GM19397 (cell line): ENCODE results near the gene ZBTB20.

Experiments used
- ATAC-seq: cut with Tn5 transposase; IDR thresholded peaks from one replicate; pipeline ENCODE4 v1.9.1; 2021; ENCODE audit warnings: mild to moderate bottlenecking, moderate library complexity; ENCODE audit not compliant: unreplicated experiment

The ZBTB20 gene

DNA sequence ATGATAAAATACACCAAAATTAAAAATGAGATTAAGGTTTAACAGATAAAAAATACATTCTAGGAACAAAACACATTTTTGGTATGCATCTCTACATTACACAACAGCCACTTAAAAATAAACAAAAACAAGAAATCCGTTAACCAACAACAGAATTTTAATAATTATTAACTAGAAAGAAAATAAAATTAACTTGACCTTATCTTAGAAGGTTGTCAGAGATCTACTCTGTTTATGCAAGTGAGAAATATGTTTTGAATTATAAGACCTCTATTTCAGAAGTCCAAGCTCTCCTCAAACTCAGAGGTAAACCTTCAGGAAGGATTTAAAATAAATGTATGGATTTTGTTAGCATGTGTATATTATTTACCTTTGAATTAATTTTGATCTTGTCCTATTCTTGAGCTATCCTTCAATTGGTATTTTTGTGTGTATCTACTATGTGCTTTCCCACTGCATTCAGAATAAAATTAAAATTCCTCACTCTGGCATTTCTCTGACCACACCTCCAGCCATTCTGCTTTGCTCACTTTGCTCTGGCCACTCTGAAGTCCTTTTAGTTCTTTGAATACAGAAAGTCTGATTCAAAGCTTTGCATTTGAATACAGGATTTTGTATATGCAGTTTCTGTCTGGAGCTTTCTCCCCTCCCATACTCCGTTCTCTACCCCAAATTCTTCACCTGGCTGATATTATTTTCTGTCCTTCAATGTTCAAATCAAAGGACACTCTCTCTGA, 352.0 kb downstream of the ZBTB20 start:
- no peak for ATAC-seq

DNA sequence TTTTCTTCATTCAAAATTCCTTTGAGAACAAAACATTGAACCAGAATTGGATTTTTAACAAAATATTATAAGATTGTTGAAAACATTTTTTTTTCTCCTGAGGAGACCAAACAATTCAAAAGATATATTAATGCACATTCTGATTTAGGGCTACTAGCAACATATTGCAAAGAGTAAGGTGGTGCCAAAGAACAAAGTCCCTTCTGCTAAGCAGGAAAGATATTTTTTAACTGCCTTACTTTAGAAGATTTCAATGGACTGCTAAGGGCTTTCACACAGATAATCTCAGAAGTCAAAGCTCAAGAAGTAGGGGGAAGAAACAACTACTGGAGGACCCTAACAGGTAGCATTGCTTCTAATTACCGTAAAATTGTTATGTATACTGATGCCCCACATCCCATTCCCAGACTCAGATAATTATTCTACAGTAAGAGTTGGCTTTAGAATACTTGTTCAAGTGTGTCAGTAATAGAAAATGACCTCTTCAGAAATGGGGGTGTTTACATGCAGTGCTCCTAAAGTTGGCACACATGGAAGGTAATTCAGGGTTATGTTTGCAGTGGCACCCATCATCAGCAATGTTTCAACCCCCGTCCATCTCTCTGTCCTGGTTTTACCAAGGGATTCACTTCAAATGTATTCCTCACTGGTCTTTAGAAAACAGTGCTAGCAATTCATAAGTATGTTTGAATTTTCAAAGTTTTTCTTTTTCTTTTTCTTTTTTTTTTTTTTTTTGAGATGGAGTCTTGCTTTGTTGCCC, 354.7 kb downstream of the ZBTB20 start:
- ATAC-seq: no peak

GRCh38 chr3:114790752-114791151, 356.3 kb downstream of the ZBTB20 start:
- ATAC-seq: no peak

DNA sequence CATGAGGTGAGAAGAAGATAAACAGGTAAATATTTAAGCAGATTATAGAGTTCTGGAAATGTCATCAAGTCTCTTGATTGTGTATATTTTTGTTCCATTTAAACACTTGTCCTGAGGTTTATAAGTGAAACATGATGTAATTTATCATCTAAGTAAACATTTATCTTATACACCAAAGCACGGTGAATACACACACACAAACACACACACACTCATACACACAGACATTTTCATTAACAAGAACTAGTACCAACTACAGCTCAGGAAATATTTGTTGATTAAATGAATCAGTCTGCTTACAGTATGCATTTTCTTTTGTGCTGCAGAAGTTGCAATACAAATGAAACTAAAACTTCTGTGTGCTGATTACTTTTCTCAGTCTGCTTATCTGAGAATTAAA, 357.3 kb downstream of the ZBTB20 start:
- ATAC-seq: no peak

DNA sequence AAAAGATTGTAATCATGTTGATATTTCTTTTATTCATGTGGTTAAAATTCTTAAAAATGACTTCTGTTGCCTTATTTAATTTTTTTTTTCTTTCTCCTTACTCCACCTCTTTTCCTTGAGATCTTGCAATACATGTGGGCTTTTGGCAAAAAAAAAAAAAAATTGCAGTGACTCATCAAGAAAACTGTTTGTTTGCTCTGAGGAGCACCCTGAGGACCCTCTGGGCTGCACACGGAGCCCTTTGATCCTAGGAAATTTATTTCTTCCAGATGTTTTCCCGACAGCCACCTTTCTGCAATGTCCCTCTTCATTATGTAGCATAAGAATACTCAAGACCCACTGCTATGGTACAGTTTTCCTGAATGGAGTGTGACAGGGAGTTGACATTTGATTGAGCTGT, 371.7 kb downstream of the ZBTB20 start:
- ATAC-seq: no peak

- ATAC-seq: no peak
These were observed 376.2 kb downstream of the ZBTB20 start for GRCh38 chr3:114770874-114771273.

- ATAC-seq: no peak
These were observed 383.0 kb downstream of the ZBTB20 start for GRCh38 chr3:114764056-114764492.

GRCh38 chr3:114762144-114762543, 384.9 kb downstream of the ZBTB20 start:
- ATAC-seq: no peak

GRCh38 chr3:114760679-114761078, 386.4 kb downstream of the ZBTB20 start:
- ATAC-seq: no peak

GRCh38 chr3:114758831-114759699, 388.0 kb downstream of the ZBTB20 start:
- ATAC-seq: no peak

GRCh38 chr3:114756506-114757279, 390.4 kb downstream of the ZBTB20 start:
- no peak for ATAC-seq

DNA sequence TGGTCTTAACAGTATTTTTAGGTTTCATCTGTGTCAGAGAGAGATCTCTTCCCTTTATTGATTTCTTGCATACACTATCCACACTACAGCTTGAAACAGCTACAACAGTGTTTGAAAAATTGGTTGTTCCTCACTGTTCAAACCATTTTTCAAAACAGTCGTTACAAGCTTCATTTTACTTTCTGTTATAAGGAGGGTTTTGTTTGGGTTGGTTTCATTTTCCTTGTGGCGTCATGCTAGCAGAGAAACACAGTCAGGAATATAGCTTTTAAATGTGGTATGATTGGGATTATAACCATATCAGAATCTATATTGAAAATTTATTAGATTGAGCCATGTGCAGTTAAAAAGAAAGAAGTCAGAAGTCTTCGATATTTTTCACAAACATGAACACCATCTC, 400.6 kb downstream of the ZBTB20 start:
- ATAC-seq: no peak

GRCh38 chr3:114745322-114746240, 401.5 kb downstream of the ZBTB20 start:
- ATAC-seq: no peak

DNA sequence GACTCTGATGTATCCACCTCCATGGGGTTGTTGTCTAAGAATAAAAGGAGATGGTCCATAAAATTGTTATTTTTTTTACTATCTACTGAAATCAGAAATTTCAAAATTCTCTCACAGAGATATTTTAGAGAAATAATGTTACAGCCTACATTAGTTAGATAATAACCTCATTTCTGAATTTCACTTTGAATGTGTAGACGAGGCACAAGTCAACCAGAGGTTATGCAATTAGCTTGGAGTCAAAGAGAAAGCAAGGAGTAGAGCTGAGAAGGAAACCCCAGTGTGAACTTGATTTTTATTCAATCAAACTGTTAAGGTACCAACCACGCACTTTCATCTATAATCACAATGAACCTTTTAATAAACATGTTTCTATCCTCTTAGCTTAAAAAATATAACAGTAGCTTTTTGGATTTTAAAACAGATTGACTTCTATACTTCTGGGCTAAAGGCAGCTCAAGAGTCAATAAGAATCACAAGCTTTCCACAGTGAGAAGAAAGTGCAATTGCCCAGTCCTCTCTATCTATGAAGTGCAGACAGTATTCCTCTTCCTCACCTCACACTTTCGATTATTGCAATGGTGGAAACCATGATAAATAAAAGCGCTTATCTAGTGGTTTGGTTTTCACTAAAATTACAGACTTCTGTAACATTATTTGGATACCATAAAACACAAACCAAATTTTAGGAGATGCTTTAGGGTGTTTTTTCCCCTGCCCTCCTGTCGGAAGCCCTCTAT, 403.2 kb downstream of the ZBTB20 start:
- no peak for ATAC-seq

- ATAC-seq: no peak
These were observed 406.0 kb downstream of the ZBTB20 start for GRCh38 chr3:114741066-114741465.

DNA sequence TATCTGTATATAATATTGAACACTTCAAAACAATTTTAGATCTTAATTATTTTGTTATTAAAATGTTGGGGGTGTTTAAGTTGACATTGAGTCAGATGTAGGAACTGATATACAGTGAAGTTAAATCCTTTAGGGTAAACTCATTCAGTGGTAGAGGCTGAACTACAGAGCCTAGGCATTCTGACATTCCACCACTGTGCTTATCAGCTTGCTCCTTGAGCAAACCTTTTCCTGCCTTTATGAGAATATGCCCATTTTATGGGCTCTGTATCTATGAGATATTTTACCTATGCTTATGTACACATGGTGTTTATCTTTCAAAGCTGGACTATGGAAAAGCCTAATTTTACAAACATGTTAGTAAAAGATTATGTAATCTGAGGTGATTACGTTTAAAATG, 407.5 kb downstream of the ZBTB20 start:
- no peak for ATAC-seq

DNA sequence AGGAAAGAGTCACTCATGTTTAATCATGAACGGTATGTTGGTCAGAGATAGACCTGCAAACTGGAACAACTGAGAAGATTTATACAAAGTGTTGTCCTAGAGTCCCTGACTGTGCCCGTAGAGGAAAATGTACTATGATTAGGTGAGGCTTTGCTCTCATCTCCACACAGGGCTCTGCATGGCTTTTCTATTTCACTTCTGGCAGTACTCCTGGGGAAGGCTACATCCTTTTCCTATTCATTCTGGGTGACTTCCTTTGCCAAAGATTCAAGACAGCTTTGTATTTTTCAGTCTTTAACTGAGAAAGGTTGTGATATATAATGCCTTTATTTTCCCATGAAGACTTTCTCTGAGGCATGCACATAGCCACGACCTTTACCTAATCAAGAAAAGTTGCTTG, 414.7 kb downstream of the ZBTB20 start:
- ATAC-seq: no peak

DNA sequence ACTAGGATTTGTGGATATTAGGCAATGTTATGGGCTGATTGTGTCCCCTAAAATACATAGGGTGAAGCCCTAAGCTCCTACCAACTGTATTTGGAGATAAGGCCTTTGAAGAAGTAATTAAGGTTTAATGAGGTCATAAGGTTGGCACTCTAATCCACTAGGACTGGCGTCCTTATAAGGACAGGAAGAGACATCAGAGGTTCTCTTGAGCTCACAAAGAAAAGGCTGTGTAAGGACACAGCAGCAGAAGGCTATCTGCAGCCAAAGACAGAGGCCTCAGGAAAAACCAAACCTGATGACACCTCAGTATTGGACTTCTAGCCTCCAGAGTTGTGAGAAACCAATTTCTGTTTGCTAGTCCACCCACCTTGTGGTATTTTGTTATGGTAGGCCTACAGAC, 416.7 kb downstream of the ZBTB20 start:
- ATAC-seq: no peak

DNA sequence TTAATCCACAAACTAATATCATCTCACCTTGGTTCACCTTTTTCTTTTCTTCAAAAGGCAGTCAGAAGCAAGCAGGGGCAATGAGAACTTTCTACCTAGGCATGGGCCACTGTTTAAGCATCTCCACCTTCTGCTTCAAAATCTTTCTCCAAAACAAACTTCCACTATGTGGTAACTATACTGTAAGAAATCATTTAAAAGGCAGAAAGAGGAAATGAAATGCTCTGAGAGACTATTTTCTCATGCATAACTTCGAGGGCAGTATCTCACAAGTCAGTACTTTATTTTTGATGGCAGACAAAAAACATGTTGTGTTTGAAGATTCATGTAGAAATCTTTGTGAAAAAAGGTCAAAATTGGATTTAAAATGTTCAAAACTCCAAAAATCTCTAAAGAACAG, 419.7 kb downstream of the ZBTB20 start:
- no peak for ATAC-seq
